Measurements from ENCODE around the gene ARMC6.

- no peak for TF ChIP-seq CTCF (IDR thresholded peaks at IDR 0.05; ENCODE audit: poor library complexity)
- no peak for TF ChIP-seq EZH2 (IDR thresholded peaks at IDR 0.05; ENCODE audit: borderline replicate concordance)
Measured at GRCh38 chr19:19040417-19040816, 7.0 kb downstream of the ARMC6 start.
